ENCODE data around the gene POGZ.
A peak's percentile ranks its signal among the peaks of the same experiment; 100 is the strongest.

POGZ gene

DNA sequence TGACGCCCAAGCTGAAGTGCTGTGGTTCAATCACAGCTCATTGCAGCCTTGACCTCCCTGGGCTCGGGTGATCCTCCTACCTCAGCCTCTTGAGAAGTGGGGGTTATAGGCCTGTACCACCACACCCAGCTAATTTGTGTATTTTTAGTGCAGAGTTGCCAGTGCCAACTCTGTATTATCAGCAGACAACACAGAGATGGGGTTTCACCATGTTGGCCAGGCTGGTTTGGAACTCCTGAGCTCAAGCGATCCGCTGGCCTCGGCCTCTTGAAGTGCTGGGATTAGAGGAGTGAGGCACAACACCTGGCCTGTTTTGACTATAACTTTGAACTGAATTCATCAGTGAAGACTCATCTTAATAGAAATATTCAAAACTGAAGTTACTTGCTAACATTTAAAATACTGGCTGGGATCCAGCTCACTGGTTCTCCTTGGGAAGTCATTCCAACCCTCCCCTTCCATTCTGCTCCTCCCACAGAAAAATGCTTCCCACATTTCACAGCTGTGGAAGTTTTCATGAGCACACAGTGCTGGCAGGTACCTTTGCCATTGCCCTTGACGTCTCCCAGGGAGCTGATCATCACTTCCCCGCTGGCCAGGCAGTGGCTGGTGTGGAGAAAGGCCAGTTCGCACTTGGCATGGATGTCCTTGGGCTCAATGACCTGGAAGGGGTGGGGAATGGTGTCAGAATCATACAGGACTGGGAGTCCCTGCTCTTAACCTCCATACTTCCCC is 91.5 kb downstream of the POGZ start:
- H3K9me3 Mint-ChIP-seq = peaks cover 12% of the 10 kb centered on the region
- peak overlapping the region in 1 of 3 experiments; percentile 14 for H3K4me3 Mint-ChIP-seq
- H3K36me3 Mint-ChIP-seq (ENCODE audit: low read depth) = peaks cover 51% of the 10 kb centered on the region
- peak overlapping the region; percentile 55 to 71 (median 62) for H3K27ac Mint-ChIP-seq
- no peaks in the 10 kb centered on the region for H3K27me3 Mint-ChIP-seq (ENCODE audit: low read depth)
- peaks cover 38% of the 10 kb centered on the region for H3K4me1 Mint-ChIP-seq
- TF ChIP-seq, protein P1, sequence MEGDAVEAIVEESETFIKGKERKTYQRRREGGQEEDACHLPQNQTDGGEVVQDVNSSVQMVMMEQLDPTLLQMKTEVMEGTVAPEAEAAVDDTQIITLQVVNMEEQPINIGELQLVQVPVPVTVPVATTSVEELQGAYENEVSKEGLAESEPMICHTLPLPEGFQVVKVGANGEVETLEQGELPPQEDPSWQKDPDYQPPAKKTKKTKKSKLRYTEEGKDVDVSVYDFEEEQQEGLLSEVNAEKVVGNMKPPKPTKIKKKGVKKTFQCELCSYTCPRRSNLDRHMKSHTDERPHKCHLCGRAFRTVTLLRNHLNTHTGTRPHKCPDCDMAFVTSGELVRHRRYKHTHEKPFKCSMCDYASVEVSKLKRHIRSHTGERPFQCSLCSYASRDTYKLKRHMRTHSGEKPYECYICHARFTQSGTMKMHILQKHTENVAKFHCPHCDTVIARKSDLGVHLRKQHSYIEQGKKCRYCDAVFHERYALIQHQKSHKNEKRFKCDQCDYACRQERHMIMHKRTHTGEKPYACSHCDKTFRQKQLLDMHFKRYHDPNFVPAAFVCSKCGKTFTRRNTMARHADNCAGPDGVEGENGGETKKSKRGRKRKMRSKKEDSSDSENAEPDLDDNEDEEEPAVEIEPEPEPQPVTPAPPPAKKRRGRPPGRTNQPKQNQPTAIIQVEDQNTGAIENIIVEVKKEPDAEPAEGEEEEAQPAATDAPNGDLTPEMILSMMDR (IDR thresholded peaks at IDR 0.05; ENCODE audit: unreplicated experiment in 3 of 3) = no peak

DNA sequence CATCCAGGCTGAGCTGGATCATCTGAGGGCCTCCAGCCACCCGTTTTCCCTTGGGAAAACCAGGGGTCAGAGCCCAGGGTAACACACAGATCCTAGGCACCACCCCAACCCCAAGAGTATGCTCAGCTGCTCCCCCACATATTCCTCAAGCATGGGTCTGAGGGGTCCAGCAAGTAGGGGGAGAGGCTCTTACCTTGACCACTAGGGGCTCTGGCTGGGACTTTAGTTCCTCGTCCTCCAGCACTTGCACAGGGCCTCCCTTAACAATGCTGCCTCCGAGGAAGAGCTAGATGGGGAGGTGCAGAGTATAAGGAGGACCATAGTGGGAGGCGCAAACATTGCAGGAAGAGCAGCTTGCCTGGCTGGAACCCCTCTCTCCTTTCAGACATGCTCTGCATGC is 94.3 kb downstream of the POGZ start:
- Mint-ChIP-seq H3K27me3 (ENCODE audit: low read depth) (no peaks in the 10 kb centered on the region), H3K9me3 (peaks cover 27% of the 10 kb centered on the region), H3K4me3 (no peak overlapping the region), H3K36me3 (ENCODE audit: low read depth) (peaks cover 73% of the 10 kb centered on the region), H3K27ac (no peak overlapping the region), H3K4me1 (peaks cover 13% of the 10 kb centered on the region)
- TF ChIP-seq, protein P1 (IDR thresholded peaks at IDR 0.05; ENCODE audit: unreplicated experiment in 3 of 3) = no peak

DNA sequence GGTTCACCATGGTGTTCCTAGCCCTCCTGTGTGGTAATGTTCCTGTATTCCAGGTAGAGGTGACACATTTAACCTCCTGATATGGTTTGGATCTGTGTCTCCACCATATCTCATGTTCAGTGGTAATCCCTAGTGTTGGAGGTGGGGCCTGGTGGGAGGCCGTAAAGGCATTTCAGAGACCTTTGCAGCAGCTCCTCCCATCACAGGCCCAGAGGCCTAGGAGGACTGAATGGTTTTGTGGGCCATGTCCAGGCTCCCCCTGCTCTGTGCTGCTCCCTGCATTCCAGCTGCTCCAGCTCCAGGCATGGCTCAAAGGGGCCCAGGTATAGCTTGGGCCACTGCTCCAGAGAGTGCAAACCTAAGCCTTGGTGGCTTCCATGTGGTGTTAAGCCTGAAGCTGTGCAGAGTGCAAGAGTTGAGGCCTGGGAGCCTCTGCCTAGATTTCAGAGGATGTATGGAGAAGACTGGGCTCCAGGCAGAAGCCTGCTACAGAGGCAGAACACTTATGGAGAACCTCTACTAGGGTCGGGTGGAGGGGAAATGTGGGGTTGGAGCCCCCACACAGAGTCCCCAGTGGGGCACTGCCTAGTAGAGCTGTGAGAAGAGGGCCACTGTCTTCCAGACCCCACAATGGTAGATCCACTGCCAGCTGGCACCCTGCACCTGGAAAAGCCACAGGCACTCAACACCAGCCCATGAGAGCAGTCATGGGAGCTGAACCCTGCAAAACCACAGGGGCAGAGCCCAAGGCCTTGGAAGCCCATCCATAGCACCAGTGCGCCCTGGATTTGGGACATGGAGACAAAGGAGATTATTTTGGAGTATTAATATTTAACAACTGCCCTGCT is 96.8 kb downstream of the POGZ start:
- TF ChIP-seq, protein P1 (IDR thresholded peaks at IDR 0.05; ENCODE audit: unreplicated experiment in 3 of 3) = no peak
- H3K9me3 Mint-ChIP-seq = peaks cover 27% of the 10 kb centered on the region

DNA sequence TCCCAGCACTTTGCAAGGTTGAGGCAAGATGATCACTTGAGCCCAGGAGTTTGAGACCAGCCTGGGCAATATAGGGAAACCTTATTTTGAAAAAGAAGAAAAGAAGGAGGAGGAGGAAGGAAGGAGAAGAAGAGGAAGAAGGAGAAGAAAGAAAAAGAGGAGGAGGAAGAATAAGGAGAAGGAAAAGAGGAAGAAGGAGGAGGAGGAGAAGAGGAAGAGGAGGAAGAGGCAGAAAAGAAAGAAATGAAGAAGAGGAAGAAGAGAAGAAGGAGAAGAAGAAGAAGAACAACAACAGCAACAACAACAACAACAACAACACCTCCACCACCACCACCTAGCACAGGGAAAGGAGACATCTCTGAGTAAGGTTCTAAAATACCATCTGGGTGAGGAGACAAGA is 97.4 kb downstream of the POGZ start:
- TF ChIP-seq, protein P1 (IDR thresholded peaks at IDR 0.05; ENCODE audit: unreplicated experiment in 3 of 3) = no peak

More for the DNA sequence above, 96.8 kb downstream of the POGZ start:
- no peaks in the 10 kb centered on the region for H3K27me3 Mint-ChIP-seq (ENCODE audit: low read depth)
- H3K27ac Mint-ChIP-seq = no peak overlapping the region
- peaks cover 63% of the 10 kb centered on the region for H3K36me3 Mint-ChIP-seq (ENCODE audit: low read depth)
- H3K4me1 Mint-ChIP-seq = peaks cover 2% of the 10 kb centered on the region
- H3K4me3 Mint-ChIP-seq = no peak overlapping the region

DNA sequence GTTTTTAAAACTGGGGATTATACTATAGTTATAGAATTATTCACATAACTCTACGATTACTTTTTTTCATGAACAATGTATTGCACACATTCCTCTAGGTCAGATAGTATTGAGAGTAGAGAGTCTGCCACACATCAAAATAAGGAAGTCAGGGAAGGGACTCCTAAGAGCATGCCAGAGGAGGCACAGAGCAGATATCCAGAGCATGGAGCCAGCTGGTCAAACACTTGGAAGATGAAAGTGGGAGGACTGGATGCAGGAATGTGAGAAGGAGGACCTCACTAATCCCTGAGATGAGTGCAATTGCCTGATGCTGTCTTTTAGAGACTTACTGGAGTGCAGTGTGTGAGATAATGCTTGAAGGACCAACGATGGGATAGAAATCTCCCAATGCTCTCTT is 102.6 kb downstream of the POGZ start:
- peaks cover 11% of the 10 kb centered on the region for H3K36me3 Mint-ChIP-seq (ENCODE audit: low read depth)
- no peaks in the 10 kb centered on the region for H3K27me3 Mint-ChIP-seq (ENCODE audit: low read depth)
- peak overlapping the region in 2 of 3 experiments; percentile 55 to 59 for H3K27ac Mint-ChIP-seq
- TF ChIP-seq, protein P1 (IDR thresholded peaks at IDR 0.05; ENCODE audit: unreplicated experiment in 3 of 3) = no peak
- H3K9me3 Mint-ChIP-seq = peaks cover 19% of the 10 kb centered on the region
- peaks cover 8% of the 10 kb centered on the region for H3K4me1 Mint-ChIP-seq
- no peak overlapping the region for H3K4me3 Mint-ChIP-seq

More for the DNA sequence above, 97.4 kb downstream of the POGZ start:
- Mint-ChIP-seq H3K4me1 (peaks cover 4% of the 10 kb centered on the region), H3K9me3 (peaks cover 27% of the 10 kb centered on the region), H3K4me3 (no peak overlapping the region), H3K27ac (no peak overlapping the region), H3K27me3 (ENCODE audit: low read depth) (no peaks in the 10 kb centered on the region), H3K36me3 (ENCODE audit: low read depth) (peaks cover 60% of the 10 kb centered on the region)
